ENCODE results near the gene DUSP9. TPM values are rescaled to one million over a fixed set of nuclear protein-coding genes. Genes with fewer than 3 reads are reported as not detected.

Gene DUSP9
- total RNA-seq, 1 experiment from 2014 or later = 2.4 TPM

- WGBS (ENCODE audit: extremely low coverage, insufficient read length, low lambda C conversion rate) = no CpG with 5 or more reads among the region's 5 CpGs
- no peak overlapping the region for H3T11ph ChIP-seq (ENCODE audit: low read length)
Measured at GRCh38 chrX:153636716-153637115, 10.3 kb upstream of the DUSP9 start.

More at GRCh38 chrX:153636716-153637115, 10.3 kb upstream of the DUSP9 start:
- Mint-ChIP-seq H3K36me3 (ENCODE audit: insufficient read depth in 1 of 3, low read depth in 3 of 3) (peaks cover 0 to 11% (median 2%) of the 10 kb centered on the region in 3 experiments; a peak in 4 of 7 replicates), H3K4me1 (peaks cover 4 to 6% of the 10 kb centered on the region in 2 experiments; a peak in 3 of 4 replicates), H3K4me3 (no peak overlapping the region), H3K27ac (no peak overlapping the region), H3K9me3 (peaks cover 47 to 81% of the 10 kb centered on the region in 2 experiments), H3K27me3 (ENCODE audit: low read depth) (peaks cover 33% of the 10 kb centered on the region)
- no peak for DNase-seq
- H3K27me3 ChIP-seq (ENCODE audit: insufficient read depth, low read length) = peaks cover 3% of the 10 kb centered on the region; the same call in 1 of the 2 replicates
- H4K91ac ChIP-seq (ENCODE audit: insufficient read length, low read depth, low read length) = no peak overlapping the region
- peaks cover 36% of the 10 kb centered on the region for H3K9me3 ChIP-seq (ENCODE audit: control insufficient read depth, low read depth, low read length)
- no peaks in the 10 kb centered on the region for H3K4me1 ChIP-seq (ENCODE audit: insufficient read depth, low read length)
- H3K14ac ChIP-seq (ENCODE audit: insufficient read depth, low read length) = no peak overlapping the region
- H3K4ac ChIP-seq (ENCODE audit: low read depth, low read length) = no peak overlapping the region
- H3K9ac ChIP-seq (ENCODE audit: extremely low read depth, insufficient read length, low read length) = no peak overlapping the region
- H2AK5ac ChIP-seq (ENCODE audit: insufficient read length, low read length) = no peak overlapping the region
- no peak overlapping the region for H2BK12ac ChIP-seq (ENCODE audit: insufficient read length, low read depth, low read length)
- no peak overlapping the region for H2BK120ac ChIP-seq (ENCODE audit: low read depth, low read length, poor library complexity, severe bottlenecking)
- H3K56ac ChIP-seq (ENCODE audit: insufficient read length, low read depth, low read length) = no peak overlapping the region
- H4K20me1 ChIP-seq (ENCODE audit: control insufficient read depth, insufficient read depth, insufficient read length) = peaks cover 2% of the 10 kb centered on the region
- no peak overlapping the region for H2AFZ ChIP-seq (ENCODE audit: low read length)
- no peaks in the 10 kb centered on the region for H3K23me2 ChIP-seq (ENCODE audit: insufficient read length, low read depth, low read length, poor library complexity, severe bottlenecking)
- H2BK5ac ChIP-seq (ENCODE audit: insufficient read length, low read length) = no peak overlapping the region
- TF ChIP-seq, protein P1, sequence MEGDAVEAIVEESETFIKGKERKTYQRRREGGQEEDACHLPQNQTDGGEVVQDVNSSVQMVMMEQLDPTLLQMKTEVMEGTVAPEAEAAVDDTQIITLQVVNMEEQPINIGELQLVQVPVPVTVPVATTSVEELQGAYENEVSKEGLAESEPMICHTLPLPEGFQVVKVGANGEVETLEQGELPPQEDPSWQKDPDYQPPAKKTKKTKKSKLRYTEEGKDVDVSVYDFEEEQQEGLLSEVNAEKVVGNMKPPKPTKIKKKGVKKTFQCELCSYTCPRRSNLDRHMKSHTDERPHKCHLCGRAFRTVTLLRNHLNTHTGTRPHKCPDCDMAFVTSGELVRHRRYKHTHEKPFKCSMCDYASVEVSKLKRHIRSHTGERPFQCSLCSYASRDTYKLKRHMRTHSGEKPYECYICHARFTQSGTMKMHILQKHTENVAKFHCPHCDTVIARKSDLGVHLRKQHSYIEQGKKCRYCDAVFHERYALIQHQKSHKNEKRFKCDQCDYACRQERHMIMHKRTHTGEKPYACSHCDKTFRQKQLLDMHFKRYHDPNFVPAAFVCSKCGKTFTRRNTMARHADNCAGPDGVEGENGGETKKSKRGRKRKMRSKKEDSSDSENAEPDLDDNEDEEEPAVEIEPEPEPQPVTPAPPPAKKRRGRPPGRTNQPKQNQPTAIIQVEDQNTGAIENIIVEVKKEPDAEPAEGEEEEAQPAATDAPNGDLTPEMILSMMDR (conservative IDR thresholded peaks at IDR 0.05) = no peak
- no peaks in the 10 kb centered on the region for H3K79me2 ChIP-seq (ENCODE audit: insufficient read depth, low read length)
- H4K8ac ChIP-seq (replicated peaks; ENCODE audit: insufficient read length, low read depth, low read length) = no peak overlapping the region
- H3K27ac ChIP-seq (ENCODE audit: insufficient read length, low read depth, low read length) = no peak overlapping the region
- H3K79me1 ChIP-seq (ENCODE audit: insufficient read depth, low read depth, low read length, poor library complexity, severe bottlenecking) = no peaks in the 10 kb centered on the region
- no peak overlapping the region for H3K23ac ChIP-seq (ENCODE audit: insufficient read length, low read depth, low read length)
- no peak overlapping the region for H3K18ac ChIP-seq (ENCODE audit: insufficient read length, low read depth, low read length)
- no peak overlapping the region for H2BK15ac ChIP-seq (ENCODE audit: low read depth, low read length)
- H4K5ac ChIP-seq (ENCODE audit: insufficient read length, low read depth, low read length) = no peak overlapping the region
- H3K4me2 ChIP-seq (ENCODE audit: insufficient read depth, insufficient read length, low read length) = no peak overlapping the region
- H2BK20ac ChIP-seq (ENCODE audit: low read depth, low read length, poor library complexity, severe bottlenecking) = no peak overlapping the region
